Measurements from ENCODE around the gene TRAT1.

Gene TRAT1

GRCh38 chr3:108849075-108849474 is 26.5 kb downstream of the TRAT1 start:
- H3K4me3 ChIP-seq (ENCODE audit: low read depth, low read length) = no peak overlapping the region

- no peak overlapping the region for H3K4me3 ChIP-seq (ENCODE audit: low read depth, low read length)
These were observed 38.8 kb downstream of the TRAT1 start for GRCh38 chr3:108861401-108861800.

- no peak overlapping the region for H3K4me3 ChIP-seq (ENCODE audit: low read depth, low read length)
These were observed 40.5 kb downstream of the TRAT1 start for GRCh38 chr3:108862865-108863798.

GRCh38 chr3:108863799-108864135 is 41.2 kb downstream of the TRAT1 start:
- no peak overlapping the region for H3K4me3 ChIP-seq (ENCODE audit: low read depth, low read length)

GRCh38 chr3:108877901-108878300 is 55.3 kb downstream of the TRAT1 start:
- H3K4me3 ChIP-seq (ENCODE audit: low read depth, low read length) = no peak overlapping the region

GRCh38 chr3:108879915-108880314 is 57.3 kb downstream of the TRAT1 start:
- H3K4me3 ChIP-seq (ENCODE audit: low read depth, low read length) = no peak overlapping the region

- H3K4me3 ChIP-seq (ENCODE audit: low read depth, low read length) = no peak overlapping the region
These were observed 60.2 kb downstream of the TRAT1 start for GRCh38 chr3:108882762-108883161.

GRCh38 chr3:108883373-108883772 is 60.8 kb downstream of the TRAT1 start:
- no peak overlapping the region for H3K4me3 ChIP-seq (ENCODE audit: low read depth, low read length)

GRCh38 chr3:108887121-108887520 is 64.5 kb downstream of the TRAT1 start:
- H3K4me3 ChIP-seq (ENCODE audit: low read depth, low read length) = no peak overlapping the region

- H3K4me3 ChIP-seq (ENCODE audit: low read depth, low read length) = no peak overlapping the region
These were observed 65.2 kb downstream of the TRAT1 start for GRCh38 chr3:108887777-108888176.

GRCh38 chr3:108891833-108892232 is 69.2 kb downstream of the TRAT1 start:
- H3K4me3 ChIP-seq (ENCODE audit: low read depth, low read length) = no peak overlapping the region

GRCh38 chr3:108894981-108895380 is 72.4 kb downstream of the TRAT1 start:
- H3K4me3 ChIP-seq (ENCODE audit: low read depth, low read length) = no peak overlapping the region

- no peak overlapping the region for H3K4me3 ChIP-seq (ENCODE audit: low read depth, low read length)
These were observed 75.3 kb downstream of the TRAT1 start for GRCh38 chr3:108897883-108898282.

- no peak overlapping the region for H3K4me3 ChIP-seq (ENCODE audit: low read depth, low read length)
These were observed 76.9 kb downstream of the TRAT1 start for GRCh38 chr3:108899530-108899929.
